ENCODE results near the gene P2RY6.

P2RY6 gene

GRCh38 chr11:73237471-73238290 is 34.5 kb upstream of the P2RY6 start:
- no peaks in the 10 kb centered on the region for H3K36me3 ChIP-seq (ENCODE audit: control insufficient read depth, insufficient read depth, low read length)
- H3K4me1 ChIP-seq (ENCODE audit: control insufficient read depth, insufficient read depth, low read length, poor library complexity, severe bottlenecking): no peaks in the 10 kb centered on the region
- H3K4me3 ChIP-seq (ENCODE audit: insufficient read depth, low read depth, low read length, poor library complexity, severe bottlenecking): no peak overlapping the region
- H3K27me3 ChIP-seq (replicated peaks; ENCODE audit: control insufficient read depth, insufficient read depth, low read length, poor library complexity, severe bottlenecking): no peaks in the 10 kb centered on the region
- no peak for DNase-seq
- no peak overlapping the region for H3K27ac ChIP-seq (ENCODE audit: insufficient read depth, low read length, poor library complexity, severe bottlenecking)
- H3K9me3 ChIP-seq (ENCODE audit: control insufficient read depth, low read length): no peaks in the 10 kb centered on the region

GRCh38 chr11:73239111-73239521 is 33.0 kb upstream of the P2RY6 start:
- DNase-seq: no peak
- Histone ChIP-seq H3K4me3 (ENCODE audit: insufficient read depth, low read depth, low read length, poor library complexity, severe bottlenecking) (no peak overlapping the region), H3K36me3 (ENCODE audit: control insufficient read depth, insufficient read depth, low read length) (no peaks in the 10 kb centered on the region), H3K9me3 (ENCODE audit: control insufficient read depth, low read length) (no peaks in the 10 kb centered on the region), H3K27me3 (replicated peaks; ENCODE audit: control insufficient read depth, insufficient read depth, low read length, poor library complexity, severe bottlenecking) (no peaks in the 10 kb centered on the region), H3K27ac (ENCODE audit: insufficient read depth, low read length, poor library complexity, severe bottlenecking) (no peak overlapping the region), H3K4me1 (ENCODE audit: control insufficient read depth, insufficient read depth, low read length, poor library complexity, severe bottlenecking) (no peaks in the 10 kb centered on the region)

- H3K4me1 ChIP-seq (ENCODE audit: control insufficient read depth, insufficient read depth, low read length, poor library complexity, severe bottlenecking): no peaks in the 10 kb centered on the region
- H3K27me3 ChIP-seq (replicated peaks; ENCODE audit: control insufficient read depth, insufficient read depth, low read length, poor library complexity, severe bottlenecking): no peaks in the 10 kb centered on the region
- H3K27ac ChIP-seq (ENCODE audit: insufficient read depth, low read length, poor library complexity, severe bottlenecking): no peak overlapping the region
- H3K36me3 ChIP-seq (ENCODE audit: control insufficient read depth, insufficient read depth, low read length): no peaks in the 10 kb centered on the region
- H3K9me3 ChIP-seq (ENCODE audit: control insufficient read depth, low read length): no peaks in the 10 kb centered on the region
- no peak overlapping the region for H3K4me3 ChIP-seq (ENCODE audit: insufficient read depth, low read depth, low read length, poor library complexity, severe bottlenecking)
- no peak for DNase-seq
Observed at GRCh38 chr11:73239571-73240189, 32.5 kb upstream of the P2RY6 start.

- H3K36me3 ChIP-seq (ENCODE audit: control insufficient read depth, insufficient read depth, low read length): no peaks in the 10 kb centered on the region
- no peaks in the 10 kb centered on the region for H3K9me3 ChIP-seq (ENCODE audit: control insufficient read depth, low read length)
- no peak for DNase-seq
- no peak overlapping the region for H3K27ac ChIP-seq (ENCODE audit: insufficient read depth, low read length, poor library complexity, severe bottlenecking)
- no peaks in the 10 kb centered on the region for H3K27me3 ChIP-seq (replicated peaks; ENCODE audit: control insufficient read depth, insufficient read depth, low read length, poor library complexity, severe bottlenecking)
- no peak overlapping the region for H3K4me3 ChIP-seq (ENCODE audit: insufficient read depth, low read depth, low read length, poor library complexity, severe bottlenecking)
- no peaks in the 10 kb centered on the region for H3K4me1 ChIP-seq (ENCODE audit: control insufficient read depth, insufficient read depth, low read length, poor library complexity, severe bottlenecking)
Observed at GRCh38 chr11:73240190-73240781, 31.9 kb upstream of the P2RY6 start.

- Histone ChIP-seq H3K27me3 (replicated peaks; ENCODE audit: control insufficient read depth, insufficient read depth, low read length, poor library complexity, severe bottlenecking) (no peaks in the 10 kb centered on the region), H3K36me3 (ENCODE audit: control insufficient read depth, insufficient read depth, low read length) (no peaks in the 10 kb centered on the region), H3K27ac (ENCODE audit: insufficient read depth, low read length, poor library complexity, severe bottlenecking) (no peak overlapping the region), H3K9me3 (ENCODE audit: control insufficient read depth, low read length) (no peaks in the 10 kb centered on the region), H3K4me3 (ENCODE audit: insufficient read depth, low read depth, low read length, poor library complexity, severe bottlenecking) (no peak overlapping the region), H3K4me1 (ENCODE audit: control insufficient read depth, insufficient read depth, low read length, poor library complexity, severe bottlenecking) (no peaks in the 10 kb centered on the region)
- DNase-seq: no peak
Observed at GRCh38 chr11:73241300-73241699, 30.8 kb upstream of the P2RY6 start.

GRCh38 chr11:73242251-73243092 is 29.7 kb upstream of the P2RY6 start:
- no peaks in the 10 kb centered on the region for H3K4me1 ChIP-seq (ENCODE audit: control insufficient read depth, insufficient read depth, low read length, poor library complexity, severe bottlenecking)
- H3K4me3 ChIP-seq (ENCODE audit: insufficient read depth, low read depth, low read length, poor library complexity, severe bottlenecking): no peak overlapping the region
- H3K27ac ChIP-seq (ENCODE audit: insufficient read depth, low read length, poor library complexity, severe bottlenecking): no peak overlapping the region
- H3K36me3 ChIP-seq (ENCODE audit: control insufficient read depth, insufficient read depth, low read length): no peaks in the 10 kb centered on the region
- peak; percentile 6 to 47 (median 20) for DNase-seq
- no peaks in the 10 kb centered on the region for H3K9me3 ChIP-seq (ENCODE audit: control insufficient read depth, low read length)
- H3K27me3 ChIP-seq (replicated peaks; ENCODE audit: control insufficient read depth, insufficient read depth, low read length, poor library complexity, severe bottlenecking): no peaks in the 10 kb centered on the region

- H3K4me3 ChIP-seq (ENCODE audit: insufficient read depth, low read depth, low read length, poor library complexity, severe bottlenecking): no peak overlapping the region
- no peaks in the 10 kb centered on the region for H3K36me3 ChIP-seq (ENCODE audit: control insufficient read depth, insufficient read depth, low read length)
- no peaks in the 10 kb centered on the region for H3K27me3 ChIP-seq (replicated peaks; ENCODE audit: control insufficient read depth, insufficient read depth, low read length, poor library complexity, severe bottlenecking)
- H3K27ac ChIP-seq (ENCODE audit: insufficient read depth, low read length, poor library complexity, severe bottlenecking): no peak overlapping the region
- no peaks in the 10 kb centered on the region for H3K4me1 ChIP-seq (ENCODE audit: control insufficient read depth, insufficient read depth, low read length, poor library complexity, severe bottlenecking)
- no peaks in the 10 kb centered on the region for H3K9me3 ChIP-seq (ENCODE audit: control insufficient read depth, low read length)
- DNase-seq: no peak
Observed at GRCh38 chr11:73243093-73243485, 29.0 kb upstream of the P2RY6 start.

- Histone ChIP-seq H3K27ac (ENCODE audit: insufficient read depth, low read length, poor library complexity, severe bottlenecking) (no peak overlapping the region), H3K36me3 (ENCODE audit: control insufficient read depth, insufficient read depth, low read length) (no peaks in the 10 kb centered on the region), H3K4me1 (ENCODE audit: control insufficient read depth, insufficient read depth, low read length, poor library complexity, severe bottlenecking) (no peaks in the 10 kb centered on the region), H3K27me3 (replicated peaks; ENCODE audit: control insufficient read depth, insufficient read depth, low read length, poor library complexity, severe bottlenecking) (no peaks in the 10 kb centered on the region), H3K4me3 (ENCODE audit: insufficient read depth, low read depth, low read length, poor library complexity, severe bottlenecking) (no peak overlapping the region), H3K9me3 (ENCODE audit: control insufficient read depth, low read length) (no peaks in the 10 kb centered on the region)
- no peak for DNase-seq
Observed at GRCh38 chr11:73244589-73245240, 27.4 kb upstream of the P2RY6 start.

- no peak overlapping the region for H3K4me3 ChIP-seq (ENCODE audit: insufficient read depth, low read depth, low read length, poor library complexity, severe bottlenecking)
- H3K27ac ChIP-seq (ENCODE audit: insufficient read depth, low read length, poor library complexity, severe bottlenecking): no peak overlapping the region
- no peaks in the 10 kb centered on the region for H3K4me1 ChIP-seq (ENCODE audit: control insufficient read depth, insufficient read depth, low read length, poor library complexity, severe bottlenecking)
- no peak for DNase-seq
- H3K27me3 ChIP-seq (replicated peaks; ENCODE audit: control insufficient read depth, insufficient read depth, low read length, poor library complexity, severe bottlenecking): no peaks in the 10 kb centered on the region
- H3K9me3 ChIP-seq (ENCODE audit: control insufficient read depth, low read length): no peaks in the 10 kb centered on the region
- no peaks in the 10 kb centered on the region for H3K36me3 ChIP-seq (ENCODE audit: control insufficient read depth, insufficient read depth, low read length)
Observed at GRCh38 chr11:73245461-73245860, 26.7 kb upstream of the P2RY6 start.
